Hepatocyte (in vitro differentiated cells): ENCODE measurements around the gene TANGO2.

Experiments
- CTCF ChIP-seq: fragments of 200-600 bp; sonication (generic); IDR thresholded peaks from 2 replicates; pipeline ENCODE4 v1.5.1; 2016; ENCODE audit warnings: antibody characterized with exemption, mild to moderate bottlenecking; ENCODE audit not compliant: poor library complexity
- EZH2 ChIP-seq: fragments of 200-600 bp; sonication (generic); IDR thresholded peaks from 2 replicates; pipeline ENCODE4 v1.6.1; 2016; ENCODE audit warnings: antibody characterized with exemption, mild to moderate bottlenecking, borderline replicate concordance

- no peak for TF ChIP-seq CTCF
- TF ChIP-seq EZH2 = no peak
These were observed 94.9 kb downstream of the TANGO2 start, which contains the start of gene RANBP1 for GRCh38 chr22:20115691-20116375.
